HepG2 (cell line): Measurements from ENCODE around the gene EIF3L. TPM values are rescaled to one million over a fixed set of nuclear protein-coding genes. Genes with fewer than 3 reads are reported as not detected.
A peak's percentile ranks its signal among the peaks of the same experiment; 100 is the strongest.

ENCODE experiments used
- DMAP1 ChIP-seq: IDR thresholded peaks from 2 replicates; pipeline ENCODE4 v1.6.1; 2016
- DRAP1 ChIP-seq: IDR thresholded peaks from 2 replicates; pipeline ENCODE4 v1.6.1; 2016; ENCODE audit warnings: missing genetic modification reagents, missing compliant biosample characterization
- IKZF1 ChIP-seq: fragments of 450-650 bp; IDR thresholded peaks from 2 replicates; pipeline ENCODE4 v1.7.1; 2016
- KDM1A ChIP-seq: IDR thresholded peaks from 2 replicates; pipeline ENCODE4 v1.6.1; 2016; ENCODE audit warnings: missing compliant biosample characterization
- MAF1 ChIP-seq: sonication (generic); formaldehyde crosslinking; IDR thresholded peaks from 2 replicates; pipeline ENCODE4 v1.5.0; 2020; ENCODE audit warnings: missing genetic modification reagents, borderline replicate concordance
- MIER3 ChIP-seq: IDR thresholded peaks from 2 replicates; pipeline ENCODE4 v1.6.1; 2016; ENCODE audit warnings: missing compliant biosample characterization, borderline replicate concordance
- NFIB ChIP-seq: sonication (generic); formaldehyde crosslinking; IDR thresholded peaks from 2 replicates; pipeline ENCODE4 v1.9.0; 2021; ENCODE audit warnings: missing genetic modification reagents, mild to moderate bottlenecking, borderline replicate concordance
- RERE ChIP-seq: IDR thresholded peaks from 2 replicates; pipeline ENCODE4 v1.6.1; 2016; ENCODE audit warnings: low read depth, missing genetic modification reagents, missing compliant biosample characterization
- RNF219 ChIP-seq: sonication (generic); formaldehyde crosslinking; IDR thresholded peaks from 2 replicates; pipeline ENCODE4 v1.5.0; 2020; ENCODE audit warnings: mild to moderate bottlenecking, missing genetic modification reagents
- TBX2 ChIP-seq: sonication (generic); formaldehyde crosslinking; IDR thresholded peaks from 2 replicates; pipeline ENCODE4 v1.5.0; 2020; ENCODE audit warnings: missing genetic modification reagents, mild to moderate bottlenecking, borderline replicate concordance
- ZNF609 ChIP-seq: sonication (generic); formaldehyde crosslinking; IDR thresholded peaks from 2 replicates; pipeline ENCODE4 v1.4.0; 2020; ENCODE audit warnings: mild to moderate bottlenecking, missing genetic modification reagents, borderline replicate concordance
- ZNF720 ChIP-seq: sonication (generic); formaldehyde crosslinking; IDR thresholded peaks from 2 replicates; pipeline ENCODE4 v1.4.0; 2020; ENCODE audit warnings: missing genetic modification reagents
- polyA plus RNA-seq, 8 experiments: library from polyadenylated mRNA; depleted of rRNA in 3 of 8; stranded (reverse) in 7 of 8; unstranded in 1 of 8; fragments of >200 nt; fragmentation: Illumina TruSeq in 4 of 8; extraction: Trizol in 4 of 8; gene quantifications; 2 replicates each; pipeline versions ENCODE4 v1.2.1 to v1.2.3, GENCODE V29; 2011 to 2016; ENCODE audit warnings: low read depth in 4 of 8, missing spikeins in 1 of 8, mixed read lengths in 1 of 8; ENCODE audit not compliant: insufficient read depth in 1 of 8
- total RNA-seq, 5 experiments: library from RNA; depleted of rRNA; stranded (reverse); fragments of >200 nt; fragmentation: Illumina TruSeq; extraction: Trizol; gene quantifications; 2 replicates each; pipeline ENCODE4 v1.2.3, GENCODE V29; 2016; ENCODE audit warnings: low read depth in 1 of 5
- TF ChIP-seq, protein P1 (sequence below), 2 experiments: sonication (generic) in 1 of 2; formaldehyde crosslinking in 1 of 2; IDR thresholded peaks; 2 replicates each; pipeline versions ENCODE4 v1.5.1 to v1.6.1; 2011 to 2020; ENCODE audit warnings: borderline replicate concordance in 1 of 2, low read depth in 1 of 2, low read length in 1 of 2, mild to moderate bottlenecking in 1 of 2, missing genetic modification reagents in 1 of 2, moderate library complexity in 1 of 2

EIF3L gene
- total and polyA plus RNA-seq, 2 of the 13 experiments (the other 11 are each of a cell fraction or from before 2014, with no cell fraction given) = 514 to 793 TPM

DNA sequence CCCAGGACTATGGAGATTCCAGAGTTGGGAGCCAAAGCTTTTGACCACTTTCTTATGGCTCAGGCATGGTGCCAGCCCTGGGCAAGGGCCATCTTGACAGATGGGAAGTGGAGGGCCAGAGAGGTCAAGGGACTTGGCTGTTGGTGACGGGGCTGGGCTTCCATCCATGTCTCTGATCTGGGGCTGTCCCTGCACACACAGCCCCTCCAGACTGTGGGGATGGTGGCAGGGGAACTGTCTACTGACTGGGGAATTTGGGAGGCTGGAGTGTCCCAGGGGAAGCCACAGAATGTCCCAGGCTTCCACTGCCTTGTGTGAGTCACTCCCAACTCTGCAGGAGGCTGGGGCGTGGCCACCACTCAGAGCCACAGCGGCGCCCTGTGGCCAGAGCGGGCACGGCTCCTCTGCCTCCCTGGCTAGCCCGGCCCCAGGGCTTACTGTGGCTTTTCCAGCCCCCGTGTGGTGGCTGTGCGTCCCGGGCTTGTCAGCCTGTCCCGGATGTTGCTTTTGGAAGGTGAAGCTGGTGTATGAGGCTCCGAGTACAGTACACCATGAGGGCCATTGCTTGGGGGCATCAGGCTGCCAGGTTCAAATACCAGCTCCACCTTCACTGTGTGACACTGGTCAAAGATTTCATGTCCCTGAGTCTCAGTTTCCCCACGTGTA is 84.6 kb downstream of the EIF3L start (continued):
- TF ChIP-seq RNF219 (CRISPR knock-in tag) (no peak), TBX2 (peak; percentile 70; the same call in 1 of the 2 replicates), DRAP1 (CRISPR knock-in tag) (no peak), IKZF1 (no peak), DMAP1 (CRISPR knock-in tag) (peak; percentile 31; the same call in 1 of the 2 replicates), RERE (no peak), KDM1A (no peak), NFIB (CRISPR knock-in tag) (no peak), MAF1 (CRISPR knock-in tag) (no peak), MIER3 (CRISPR knock-in tag) (peak; percentile 61; the same call in 1 of the 2 replicates), ZNF720 (no peak), ZNF609 (CRISPR knock-in tag) (0 out of 2 replicates have a peak, but pooled peaks have one; percentile 33)
- TF ChIP-seq, protein P1, sequence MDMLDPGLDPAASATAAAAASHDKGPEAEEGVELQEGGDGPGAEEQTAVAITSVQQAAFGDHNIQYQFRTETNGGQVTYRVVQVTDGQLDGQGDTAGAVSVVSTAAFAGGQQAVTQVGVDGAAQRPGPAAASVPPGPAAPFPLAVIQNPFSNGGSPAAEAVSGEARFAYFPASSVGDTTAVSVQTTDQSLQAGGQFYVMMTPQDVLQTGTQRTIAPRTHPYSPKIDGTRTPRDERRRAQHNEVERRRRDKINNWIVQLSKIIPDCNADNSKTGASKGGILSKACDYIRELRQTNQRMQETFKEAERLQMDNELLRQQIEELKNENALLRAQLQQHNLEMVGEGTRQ (IDR thresholded peaks at IDR 0.05; ENCODE audit: low read depth, low read length) = no peak
- TF ChIP-seq, protein P1 (CRISPR knock-in tag; IDR thresholded peaks at IDR 0.05; ENCODE audit: borderline replicate concordance) = no peak
